ENCODE results near the gene ZW10. TPM values are rescaled to one million over a fixed set of nuclear protein-coding genes. Genes with fewer than 3 reads are reported as not detected.
"Not testable (repeated sequence)": the region's sequence is repeated elsewhere in the genome, so short reads cannot be mapped to it uniquely, and the experiment has no call there.

The ZW10 gene
- polyA plus RNA-seq, 6 donors from 2014 or later = 15.7 to 21.4 (median 17.1) TPM

DNA sequence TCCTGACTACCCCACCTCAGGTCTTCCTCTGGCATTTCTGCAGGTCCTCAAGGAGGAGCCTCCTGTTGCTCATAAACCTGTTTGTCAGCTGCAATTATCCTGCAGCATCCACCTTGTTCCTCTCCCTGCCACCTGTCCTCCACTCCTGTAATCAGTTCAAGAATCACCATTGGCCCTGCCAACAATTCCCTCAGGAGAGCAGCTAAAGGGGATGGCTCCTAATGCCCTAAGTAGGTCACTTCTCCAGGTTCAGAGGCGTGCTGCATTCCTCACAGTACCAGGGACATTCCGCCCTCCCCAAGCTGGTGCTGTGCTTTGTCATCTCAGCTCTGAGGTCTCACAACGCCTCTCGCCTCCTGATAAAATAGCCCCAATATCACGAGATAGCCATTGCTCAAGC lies 8.2 kb upstream of the ZW10 start:
- peak overlapping the region in 1 of 6 donors; percentile 71 for H3K27ac Mint-ChIP-seq
- ATAC-seq (ENCODE audit: low read depth in 2 of 2) = no peak
- no peaks in the 10 kb centered on the region for H3K9me3 Mint-ChIP-seq
- H3K4me1 Mint-ChIP-seq = no peaks in the 10 kb centered on the region
- H3K4me3 Mint-ChIP-seq = no peak overlapping the region
- H3K36me3 Mint-ChIP-seq = no peaks in the 10 kb centered on the region
- no peak for DNase-seq
- H3K27me3 Mint-ChIP-seq = peaks cover 22 to 63% (median 55%) of the 10 kb centered on the region in 3 donors

DNA sequence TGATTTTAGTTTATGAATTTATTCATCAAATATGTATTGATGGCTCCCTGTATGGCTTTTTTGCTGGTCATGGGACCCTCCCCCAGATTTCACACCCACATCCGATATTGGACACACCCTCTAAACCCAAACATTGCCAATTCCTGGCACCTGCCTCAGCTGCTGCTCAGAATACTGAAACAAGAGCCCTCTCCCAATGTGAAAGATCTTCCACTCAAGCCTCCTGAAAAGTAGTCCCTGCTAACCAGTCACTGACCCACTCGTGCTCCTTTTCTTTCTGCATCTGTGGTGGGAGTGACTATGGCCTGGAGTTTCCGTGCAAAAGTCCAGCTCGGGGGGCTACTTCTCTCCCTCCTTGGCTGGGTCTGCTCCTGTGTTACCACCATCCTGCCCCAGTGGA lies 6.0 kb upstream of the ZW10 start, which contains the start of gene CLDN25:
CLDN25 (plus strand) TSS at position 301 of the 400 bp plus-strand sequence; CDS start at position 301, 0 bp downstream.
- DNase-seq (no peak), ATAC-seq (ENCODE audit: low read depth in 2 of 2) (no peak)
- H3K36me3 Mint-ChIP-seq = no peaks in the 10 kb centered on the region
- peak within 1 kb of the TSS in 2 of 8 donors; percentile 15 to 50 for H3K4me3 Mint-ChIP-seq
- H3K27ac Mint-ChIP-seq = no peak within 1 kb of the TSS
- peaks cover 18 to 56% (median 48%) of the 10 kb centered on the region in 3 donors for H3K27me3 Mint-ChIP-seq
- H3K9me3 Mint-ChIP-seq = no peaks in the 10 kb centered on the region
- H3K4me1 Mint-ChIP-seq = no peaks in the 10 kb centered on the region

DNA sequence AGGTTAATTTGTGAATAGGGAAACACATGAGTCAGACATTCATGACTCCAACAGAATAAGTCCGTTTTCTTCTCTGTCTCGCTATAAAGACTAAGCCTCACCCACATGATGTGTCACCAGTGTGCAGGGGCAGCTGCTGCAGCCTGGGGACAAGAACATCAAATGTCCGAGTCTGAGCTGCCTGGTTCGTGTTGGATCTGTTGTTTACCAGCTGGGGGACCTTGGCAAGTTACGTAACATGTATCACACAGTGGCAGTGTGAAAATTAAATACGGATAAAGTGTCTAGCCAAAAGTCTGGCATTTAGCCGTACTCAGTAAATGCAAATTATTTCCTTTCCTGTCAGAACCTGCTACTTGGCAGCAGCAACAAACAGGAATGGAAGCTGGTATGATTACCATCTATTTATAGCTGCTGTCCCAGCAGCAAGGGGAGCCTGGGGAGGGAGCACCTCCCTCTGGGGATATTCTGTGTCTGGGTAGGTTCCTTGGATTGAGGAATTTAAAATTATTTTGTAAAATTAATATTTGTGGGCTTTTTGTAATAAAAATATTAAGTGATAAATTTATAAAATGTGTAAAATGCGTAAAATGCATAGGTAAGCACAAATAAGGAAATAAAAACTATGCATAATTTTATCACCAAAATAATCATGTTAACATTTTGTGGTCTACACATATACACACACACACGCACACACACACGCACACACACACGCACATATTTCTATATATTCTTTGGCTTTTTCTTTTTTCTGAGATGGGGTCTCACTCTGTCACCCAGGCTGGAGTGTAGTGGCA lies 4.8 kb upstream of the ZW10 start:
- no peaks in the 10 kb centered on the region for H3K9me3 Mint-ChIP-seq
- H3K4me3 Mint-ChIP-seq = no peak overlapping the region
- ATAC-seq (ENCODE audit: low read depth in 2 of 2) = no peak
- no peak for DNase-seq
- H3K27ac Mint-ChIP-seq = no peak overlapping the region
- no peaks in the 10 kb centered on the region for H3K36me3 Mint-ChIP-seq
- peaks cover 3 to 6% (median 4%) of the 10 kb centered on the region in 3 donors for H3K4me1 Mint-ChIP-seq
- peaks cover 18 to 49% (median 38%) of the 10 kb centered on the region in 3 donors for H3K27me3 Mint-ChIP-seq

DNA sequence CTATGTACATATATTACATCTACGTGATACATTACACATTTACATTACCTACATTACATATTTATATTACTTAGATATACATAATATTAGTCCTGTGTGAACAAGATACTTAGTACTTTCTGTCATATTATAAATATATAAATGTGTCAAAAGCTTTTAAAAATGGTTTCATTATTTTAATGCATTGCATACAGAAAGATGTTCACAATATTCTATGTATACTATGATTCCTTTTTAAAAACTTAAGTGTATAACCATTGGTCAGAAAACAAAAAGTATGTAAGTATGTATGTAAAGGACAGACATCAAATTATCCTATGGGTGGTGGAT lies 647 bp upstream of the ZW10 start:
- Mint-ChIP-seq H3K4me3 (peak overlapping the region; percentile 93 to 99 (median 99)), H3K4me1 (peaks cover 15 to 28% (median 16%) of the 10 kb centered on the region in 3 donors), H3K27ac (peak overlapping the region in 4 of 6 donors; percentile 88 to 97 (median 94)), H3K27me3 (peaks cover 0 to 16% (median 5%) of the 10 kb centered on the region in 3 donors), H3K9me3 (no peaks in the 10 kb centered on the region), H3K36me3 (no peaks in the 10 kb centered on the region)
- DNase-seq (no peak), ATAC-seq (ENCODE audit: low read depth in 2 of 2) (no peak)

DNA sequence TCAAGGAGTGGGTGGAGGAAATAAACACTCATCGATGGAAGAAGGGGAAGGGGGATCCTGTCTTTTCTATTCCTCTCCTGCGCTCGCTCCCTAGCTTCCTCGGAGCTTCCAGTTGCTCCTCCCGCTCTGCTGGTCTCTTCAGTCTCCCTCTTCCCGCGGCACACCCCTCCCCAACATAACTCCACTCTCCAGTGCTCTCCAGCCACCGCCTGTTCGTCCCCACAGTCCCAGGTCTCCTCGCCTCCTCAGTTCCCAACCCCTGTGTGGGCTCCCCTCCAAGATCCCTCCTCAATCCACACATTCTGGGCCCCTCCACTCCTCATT lies 438 bp downstream of the ZW10 start:
- peak overlapping the region; percentile 88 to 97 (median 94) for H3K27ac Mint-ChIP-seq
- peaks cover 1 to 2% of the 10 kb centered on the region in 2 donors for H3K36me3 Mint-ChIP-seq
- H3K9me3 Mint-ChIP-seq = no peaks in the 10 kb centered on the region
- no peak for ATAC-seq (ENCODE audit: low read depth in 2 of 2)
- peaks cover 15 to 30% (median 16%) of the 10 kb centered on the region in 3 donors for H3K4me1 Mint-ChIP-seq
- peak overlapping the region; percentile 93 to 99 (median 99) for H3K4me3 Mint-ChIP-seq
- H3K27me3 Mint-ChIP-seq = peaks cover 0 to 12% (median 3%) of the 10 kb centered on the region in 3 donors
- DNase-seq = no peak

DNA sequence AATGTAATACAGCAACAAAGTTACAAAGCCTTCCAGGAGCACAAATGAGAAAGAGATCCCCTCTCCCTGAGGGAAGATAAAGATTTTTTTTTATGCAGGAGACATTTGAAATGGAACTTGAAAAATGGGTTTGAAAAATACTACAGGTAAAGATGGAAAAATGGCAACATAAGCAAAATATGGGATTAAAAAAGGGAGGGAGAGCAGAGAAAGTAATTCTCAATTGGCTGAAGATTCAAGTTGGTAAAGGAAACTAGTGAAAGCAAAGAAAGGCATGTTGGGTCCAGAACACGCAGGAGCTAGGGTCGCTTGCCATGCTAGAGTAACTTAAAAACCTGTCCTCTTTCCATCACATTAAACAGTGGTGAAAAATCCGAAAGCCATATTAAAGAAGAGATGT lies 1.5 kb downstream of the ZW10 start:
- Mint-ChIP-seq H3K4me3 (peak overlapping the region; percentile 31 to 99 (median 97)), H3K36me3 (peaks cover 12 to 13% of the 10 kb centered on the region in 2 donors), H3K27me3 (peaks cover 0 to 6% (median 0%) of the 10 kb centered on the region in 3 donors), H3K27ac (peak overlapping the region in 2 of 6 donors; percentile 9 to 25), H3K9me3 (no peaks in the 10 kb centered on the region), H3K4me1 (peaks cover 24 to 31% (median 27%) of the 10 kb centered on the region in 3 donors)
- DNase-seq (no peak), ATAC-seq (ENCODE audit: low read depth in 2 of 2) (no peak)

DNA sequence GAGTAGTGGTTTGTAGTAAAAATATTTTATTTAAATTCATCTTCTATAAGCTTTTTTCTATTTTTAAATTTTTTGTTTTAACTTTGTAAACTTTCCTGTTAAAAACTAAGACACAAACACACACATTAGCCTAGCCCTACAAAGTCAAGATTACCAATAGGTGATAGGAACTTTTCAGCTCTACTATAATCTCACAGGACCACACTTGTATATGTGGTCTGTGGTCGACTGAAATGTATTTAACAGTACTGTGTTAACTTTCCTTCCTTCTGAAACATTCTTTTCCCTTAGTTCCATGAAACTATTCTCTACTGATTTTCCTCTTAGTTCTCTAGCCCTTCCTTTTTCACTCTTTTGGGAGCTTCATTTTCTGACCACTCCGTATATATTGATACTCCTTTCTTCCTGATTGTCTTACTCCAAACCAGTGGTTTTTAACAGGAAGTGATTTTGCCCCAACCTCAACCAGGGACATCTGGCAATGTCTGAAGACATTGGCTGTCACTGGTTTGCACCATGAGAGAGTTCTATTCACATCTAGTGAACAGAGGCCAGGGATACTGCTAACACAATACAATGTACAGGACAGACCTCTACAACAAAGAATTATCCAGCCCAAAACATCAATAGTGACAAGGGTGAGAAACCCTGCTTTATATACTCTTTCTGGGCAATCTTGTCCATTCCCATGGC lies 8.8 kb downstream of the ZW10 start:
- Mint-ChIP-seq H3K9me3 (no peaks in the 10 kb centered on the region), H3K4me1 (peaks cover 4 to 28% (median 17%) of the 10 kb centered on the region in 3 donors), H3K4me3 (peak overlapping the region in 1 of 8 donors; percentile 21), H3K27ac (no peak overlapping the region), H3K36me3 (peaks cover 23 to 31% of the 10 kb centered on the region in 2 donors), H3K27me3 (no peaks in the 10 kb centered on the region)
- no peak for ATAC-seq (ENCODE audit: low read depth in 2 of 2)
- DNase-seq = no peak

DNA sequence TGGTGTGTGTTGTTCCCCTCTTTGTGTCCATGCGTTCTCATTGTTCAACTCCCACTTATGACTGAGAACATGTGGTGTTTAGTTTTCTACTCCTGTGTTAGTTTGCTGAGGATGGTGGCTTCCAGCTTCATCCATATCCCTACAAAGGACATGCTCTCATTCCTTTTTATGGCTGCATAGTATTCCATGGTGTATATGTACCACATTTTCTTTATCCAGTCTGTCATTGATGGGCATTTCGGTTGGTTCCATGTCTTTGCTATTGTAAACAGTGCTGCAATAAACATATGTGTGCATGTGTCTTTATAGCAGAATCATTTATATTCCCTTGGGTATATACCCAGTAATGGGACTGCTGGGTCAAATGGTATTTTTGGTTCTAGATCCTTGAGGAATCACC lies 10.5 kb downstream of the ZW10 start:
- not testable (repeated sequence) for H3K27me3 Mint-ChIP-seq; H3K4me3 Mint-ChIP-seq; H3K27ac Mint-ChIP-seq; DNase-seq; ATAC-seq (ENCODE audit: low read depth in 2 of 2); H3K9me3 Mint-ChIP-seq
- Mint-ChIP-seq H3K36me3 (peaks cover 21 to 30% of the 10 kb centered on the region in 2 donors), H3K4me1 (peaks cover 1 to 28% (median 17%) of the 10 kb centered on the region in 3 donors)

DNA sequence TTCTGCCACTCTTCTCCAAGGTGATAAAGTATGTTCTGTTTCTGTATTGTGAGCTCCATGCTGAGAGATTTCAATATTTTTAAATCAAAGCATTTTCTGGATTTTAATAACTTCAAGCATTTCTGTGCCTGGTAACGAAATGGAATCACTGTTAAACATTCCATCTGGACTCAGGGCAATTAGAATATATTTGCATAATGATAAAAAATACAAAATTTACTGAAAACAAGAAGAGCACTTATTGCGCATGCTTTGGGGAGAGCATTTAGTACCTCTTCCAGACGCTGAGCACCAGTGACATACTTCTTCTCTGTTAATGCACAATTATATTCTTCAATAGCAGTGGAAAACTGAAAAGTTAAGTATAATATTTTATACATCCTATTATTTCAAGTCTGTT lies 13.3 kb downstream of the ZW10 start:
- H3K36me3 Mint-ChIP-seq = peaks cover 19 to 27% of the 10 kb centered on the region in 2 donors
- DNase-seq = no peak
- H3K4me3 Mint-ChIP-seq = no peak overlapping the region

DNA sequence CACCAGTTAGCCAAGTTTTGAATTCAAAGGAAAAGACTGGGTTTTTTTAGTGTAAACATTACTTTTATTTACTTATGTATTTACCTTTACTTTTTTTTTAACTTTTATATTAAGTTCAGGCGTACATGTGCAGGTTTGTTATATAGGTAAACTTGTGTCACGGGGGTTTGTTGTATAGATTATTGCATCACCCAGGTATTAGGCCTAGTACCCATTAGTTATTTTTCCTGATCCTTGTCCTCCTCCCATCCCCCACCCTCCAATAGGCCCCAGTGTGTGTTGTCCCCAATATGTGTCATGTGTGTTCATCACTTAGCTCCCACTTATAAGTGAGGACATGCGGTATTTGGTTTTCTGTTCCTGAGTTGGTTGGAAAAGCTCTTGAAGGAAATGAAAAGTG lies 20.6 kb downstream of the ZW10 start:
- Mint-ChIP-seq H3K36me3 (peaks cover 16 to 17% of the 10 kb centered on the region in 2 donors), H3K27ac (no peak overlapping the region), H3K9me3 (no peaks in the 10 kb centered on the region), H3K27me3 (no peaks in the 10 kb centered on the region), H3K4me3 (no peak overlapping the region), H3K4me1 (no peaks in the 10 kb centered on the region)
- DNase-seq (no peak), ATAC-seq (ENCODE audit: low read depth in 2 of 2) (no peak)

More for the DNA sequence above, 13.3 kb downstream of the ZW10 start:
- Mint-ChIP-seq H3K27me3 (no peaks in the 10 kb centered on the region), H3K4me1 (peaks cover 0 to 13% (median 6%) of the 10 kb centered on the region in 3 donors), H3K9me3 (no peaks in the 10 kb centered on the region), H3K27ac (no peak overlapping the region)
- no peak for ATAC-seq (ENCODE audit: low read depth in 2 of 2)

DNA sequence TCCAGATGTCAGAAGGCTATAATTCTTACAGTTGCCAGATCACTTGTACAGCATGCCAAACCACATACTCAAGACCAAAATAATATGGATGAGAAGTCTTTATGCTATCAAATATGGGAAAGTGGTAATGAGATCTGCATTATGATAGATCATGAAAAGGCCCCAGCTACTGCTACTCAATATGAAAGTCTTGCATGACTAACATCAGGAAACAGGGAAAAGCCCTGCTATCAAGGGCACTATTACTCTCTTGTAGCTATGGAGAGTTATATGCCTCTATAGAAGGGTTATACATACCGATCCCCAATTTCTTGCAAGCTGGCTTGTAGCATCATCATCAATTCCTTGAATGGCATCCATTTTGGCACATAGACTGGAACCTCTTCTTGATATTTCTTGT lies 37.2 kb downstream of the ZW10 start:
- Mint-ChIP-seq H3K4me1 (no peaks in the 10 kb centered on the region), H3K9me3 (no peaks in the 10 kb centered on the region), H3K4me3 (no peak overlapping the region), H3K27me3 (no peaks in the 10 kb centered on the region), H3K36me3 (peaks cover 0 to 41% of the 10 kb centered on the region in 2 donors), H3K27ac (peak overlapping the region in 1 of 6 donors; percentile 78)
- ATAC-seq (ENCODE audit: low read depth in 2 of 2) (no peak), DNase-seq (no peak)

DNA sequence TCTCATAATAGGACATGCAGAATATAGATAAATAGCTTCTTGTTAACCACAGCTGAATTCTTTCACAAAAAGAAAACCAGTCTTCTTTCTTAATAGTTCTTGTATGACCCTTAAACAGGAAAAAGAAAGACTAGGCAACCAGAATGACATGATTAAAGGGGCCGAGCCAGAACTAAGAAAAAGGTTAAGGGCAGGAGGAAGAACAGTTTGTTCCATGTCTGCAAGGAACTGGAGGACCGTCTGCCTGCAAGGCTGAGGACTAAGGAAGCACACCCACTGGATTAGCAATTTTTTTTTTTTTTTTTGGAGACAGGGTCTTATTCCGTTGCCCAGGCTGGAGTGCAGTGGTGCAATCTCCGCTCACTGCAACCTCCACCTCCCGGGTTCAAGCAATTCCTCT lies 41.4 kb downstream of the ZW10 start:
- peaks cover 0 to 19% of the 10 kb centered on the region in 2 donors for H3K36me3 Mint-ChIP-seq
- H3K4me3 Mint-ChIP-seq = no peak overlapping the region
- H3K4me1 Mint-ChIP-seq = no peaks in the 10 kb centered on the region
- no peaks in the 10 kb centered on the region for H3K9me3 Mint-ChIP-seq
- ATAC-seq (ENCODE audit: low read depth in 2 of 2) (no peak), DNase-seq (no peak)
- no peak overlapping the region for H3K27ac Mint-ChIP-seq
- H3K27me3 Mint-ChIP-seq = no peaks in the 10 kb centered on the region

DNA sequence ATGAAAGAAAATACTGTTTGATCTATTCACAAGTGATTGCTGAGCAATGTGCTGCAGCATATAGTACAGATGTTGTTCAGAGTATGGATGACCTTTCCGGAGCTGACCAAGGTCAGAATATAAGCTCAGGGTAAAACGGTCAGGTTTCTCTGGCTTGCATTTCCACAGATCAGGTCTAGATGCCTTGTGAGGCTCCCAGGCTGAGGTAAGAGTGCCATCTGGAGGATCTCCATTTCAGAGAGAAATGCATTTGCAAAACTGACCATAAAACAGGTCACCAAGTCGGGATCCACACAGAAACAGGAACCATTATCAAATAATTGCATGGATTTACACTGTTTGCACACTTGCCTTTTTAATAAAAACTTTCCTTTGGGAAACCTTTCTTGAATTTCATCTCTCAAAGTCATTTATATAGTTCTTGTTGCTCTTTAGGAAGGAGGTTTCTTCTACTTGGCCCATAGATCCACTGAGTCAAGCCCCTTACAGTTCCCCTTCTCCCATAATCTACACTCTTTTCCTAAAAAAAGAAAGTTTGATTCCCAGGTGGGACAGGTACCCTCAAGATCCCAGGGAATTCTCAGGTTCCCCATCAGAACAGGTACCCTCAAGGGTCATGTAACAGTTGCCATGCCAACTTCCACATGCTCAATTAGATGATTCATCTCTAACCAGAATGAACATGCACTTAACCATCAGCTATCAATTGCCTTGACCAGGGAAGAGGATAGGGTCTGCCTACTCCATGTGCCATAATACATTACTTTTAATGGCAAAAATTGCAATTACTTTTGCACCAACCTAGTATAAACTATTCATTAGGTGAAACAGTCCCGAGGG lies 42.4 kb downstream of the ZW10 start:
- Mint-ChIP-seq H3K36me3 (peaks cover 0 to 19% of the 10 kb centered on the region in 2 donors), H3K4me1 (no peaks in the 10 kb centered on the region)

More for the DNA sequence above, 42.4 kb downstream of the ZW10 start:
- DNase-seq (no peak), ATAC-seq (ENCODE audit: low read depth in 2 of 2) (no peak)
- Mint-ChIP-seq H3K27ac (peak overlapping the region in 2 of 6 donors; percentile 19 to 77), H3K27me3 (no peaks in the 10 kb centered on the region), H3K9me3 (no peaks in the 10 kb centered on the region), H3K4me3 (no peak overlapping the region)

All from naive B cell (primary cell).